ENCODE data around the gene CAMK2N1.
A peak's percentile ranks its signal among the peaks of the same experiment; 100 is the strongest.

The CAMK2N1 gene

DNA sequence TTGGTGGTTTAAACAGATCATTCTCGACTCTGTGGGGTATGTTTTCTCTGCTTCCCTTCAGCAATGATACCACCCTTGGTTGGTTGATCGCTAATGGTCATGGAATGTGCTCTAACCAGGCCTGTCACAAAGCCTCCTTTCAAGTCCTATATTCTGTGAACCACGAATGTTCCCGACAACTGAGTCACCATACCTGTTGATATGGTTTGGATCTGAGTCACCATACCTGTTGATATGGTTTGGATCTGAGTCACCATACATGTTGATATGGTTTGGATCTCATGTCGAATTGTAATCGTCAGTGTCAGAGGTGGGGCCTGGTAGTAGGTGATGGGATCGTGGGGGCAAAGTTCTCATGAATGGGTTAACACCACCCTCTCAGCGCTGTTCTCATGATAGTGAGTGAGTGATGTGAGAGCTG lies 10.2 kb upstream of the CAMK2N1 start:
- no peak for DNase-seq

GRCh38 chr1:20495661-20496060 lies 9.7 kb upstream of the CAMK2N1 start:
- DNase-seq: no peak

GRCh38 chr1:20494609-20495311 lies 8.8 kb upstream of the CAMK2N1 start:
- no peak for DNase-seq

- DNase-seq: peak; percentile 41
Measured at GRCh38 chr1:20493839-20494608, 8.0 kb upstream of the CAMK2N1 start.

DNA sequence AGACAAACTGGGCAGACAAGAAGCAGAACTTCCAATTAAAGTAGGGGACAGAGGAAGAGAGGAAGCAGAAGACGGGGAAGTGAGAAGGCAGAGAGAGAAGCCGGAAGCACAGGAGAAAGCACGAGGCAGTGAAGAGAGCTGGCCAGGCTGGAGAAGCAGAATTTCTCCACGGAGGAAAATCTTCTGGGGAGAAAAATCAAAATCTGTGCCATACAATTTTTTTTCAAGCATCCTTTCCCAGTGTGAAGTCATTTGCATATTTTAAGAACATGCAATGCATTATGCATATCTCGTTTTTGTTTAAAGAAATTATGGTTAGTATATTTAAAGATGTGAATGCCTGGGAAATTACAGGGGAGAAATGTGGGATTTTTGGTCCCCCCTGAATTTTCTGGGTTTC lies 7.3 kb upstream of the CAMK2N1 start:
- no peak for DNase-seq

DNA sequence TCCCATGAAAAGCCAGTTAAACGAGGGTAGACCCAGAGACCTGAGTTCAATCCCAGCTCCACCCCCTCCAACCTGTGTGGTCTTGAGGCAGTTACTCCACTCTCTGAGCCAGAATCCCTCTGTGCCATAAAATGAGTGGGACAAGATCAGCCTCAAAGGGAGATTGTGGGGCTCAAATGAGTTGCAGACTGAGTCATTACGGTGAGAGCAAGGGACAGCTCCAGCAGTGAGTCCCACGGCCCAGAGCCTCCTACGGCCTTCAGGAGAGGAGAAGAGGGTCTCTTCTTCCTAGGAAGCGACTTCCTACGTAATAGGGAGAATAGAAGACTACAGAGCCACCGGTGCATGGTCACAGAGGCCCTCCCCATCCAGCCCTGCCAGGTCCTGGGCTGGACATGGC lies 6.7 kb upstream of the CAMK2N1 start:
- no peak for DNase-seq

GRCh38 chr1:20491866-20492265 lies 5.9 kb upstream of the CAMK2N1 start:
- no peak for DNase-seq

DNA sequence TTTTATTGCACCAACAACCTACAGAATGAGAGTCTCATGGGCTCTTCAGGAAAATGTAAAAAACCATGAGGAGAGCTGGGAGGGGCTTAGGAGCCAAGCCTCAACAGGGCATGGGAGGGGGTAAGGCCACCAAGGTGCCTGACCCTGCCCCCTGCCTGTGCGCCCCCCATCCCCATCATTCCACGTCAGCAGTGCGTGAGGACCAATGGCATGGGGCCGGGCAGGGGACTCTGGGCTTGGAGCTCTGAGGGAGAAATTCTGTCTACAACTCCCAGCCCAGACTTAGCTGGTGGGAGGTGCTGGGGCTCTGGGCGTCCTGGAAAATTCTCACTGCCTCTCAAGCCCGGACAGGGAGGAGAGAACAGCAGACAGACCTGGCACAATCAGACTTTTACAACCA lies 5.2 kb upstream of the CAMK2N1 start:
- DNase-seq: no peak

- no peak for DNase-seq
Measured at GRCh38 chr1:20487236-20487590, 1.2 kb upstream of the CAMK2N1 start.

DNA sequence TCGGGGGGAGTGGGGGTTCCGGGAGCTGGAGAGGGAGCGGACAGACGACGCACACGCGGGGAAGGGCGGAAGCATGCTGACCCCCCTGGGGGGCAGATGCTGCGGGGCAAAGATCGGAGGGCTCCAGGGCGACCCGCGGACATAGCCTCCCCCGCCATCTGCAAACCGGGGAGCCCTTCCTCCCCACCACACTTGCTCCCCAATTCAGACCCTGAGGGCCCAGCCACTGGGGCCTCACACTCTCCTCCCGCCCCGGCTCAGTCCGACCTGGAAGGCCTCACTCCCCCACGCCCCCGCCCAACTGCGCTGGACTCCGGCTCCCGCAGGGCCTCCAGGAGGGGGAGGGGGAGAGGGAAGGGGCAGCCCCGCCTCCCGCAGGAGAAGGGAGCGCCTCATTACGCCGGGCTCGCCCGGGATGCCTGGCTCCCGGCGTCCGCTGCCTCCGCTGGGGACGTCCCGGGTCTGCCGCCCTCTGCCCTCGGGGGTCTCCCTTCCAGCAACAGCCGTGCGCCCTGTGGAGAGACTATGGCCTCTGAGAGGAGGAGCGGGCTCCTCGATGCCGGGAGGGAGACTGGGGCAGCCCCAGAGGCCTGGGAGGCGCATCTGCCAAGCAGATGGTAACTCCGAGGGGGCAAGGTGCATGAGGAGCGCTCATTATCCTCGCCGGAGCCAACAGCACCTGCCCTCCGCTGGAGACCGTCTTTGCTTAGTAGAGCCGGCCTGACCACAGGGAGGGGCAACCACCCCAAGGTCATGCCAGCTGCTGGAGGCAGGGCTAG lies 636 bp upstream of the CAMK2N1 start:
- no peak for DNase-seq

DNA sequence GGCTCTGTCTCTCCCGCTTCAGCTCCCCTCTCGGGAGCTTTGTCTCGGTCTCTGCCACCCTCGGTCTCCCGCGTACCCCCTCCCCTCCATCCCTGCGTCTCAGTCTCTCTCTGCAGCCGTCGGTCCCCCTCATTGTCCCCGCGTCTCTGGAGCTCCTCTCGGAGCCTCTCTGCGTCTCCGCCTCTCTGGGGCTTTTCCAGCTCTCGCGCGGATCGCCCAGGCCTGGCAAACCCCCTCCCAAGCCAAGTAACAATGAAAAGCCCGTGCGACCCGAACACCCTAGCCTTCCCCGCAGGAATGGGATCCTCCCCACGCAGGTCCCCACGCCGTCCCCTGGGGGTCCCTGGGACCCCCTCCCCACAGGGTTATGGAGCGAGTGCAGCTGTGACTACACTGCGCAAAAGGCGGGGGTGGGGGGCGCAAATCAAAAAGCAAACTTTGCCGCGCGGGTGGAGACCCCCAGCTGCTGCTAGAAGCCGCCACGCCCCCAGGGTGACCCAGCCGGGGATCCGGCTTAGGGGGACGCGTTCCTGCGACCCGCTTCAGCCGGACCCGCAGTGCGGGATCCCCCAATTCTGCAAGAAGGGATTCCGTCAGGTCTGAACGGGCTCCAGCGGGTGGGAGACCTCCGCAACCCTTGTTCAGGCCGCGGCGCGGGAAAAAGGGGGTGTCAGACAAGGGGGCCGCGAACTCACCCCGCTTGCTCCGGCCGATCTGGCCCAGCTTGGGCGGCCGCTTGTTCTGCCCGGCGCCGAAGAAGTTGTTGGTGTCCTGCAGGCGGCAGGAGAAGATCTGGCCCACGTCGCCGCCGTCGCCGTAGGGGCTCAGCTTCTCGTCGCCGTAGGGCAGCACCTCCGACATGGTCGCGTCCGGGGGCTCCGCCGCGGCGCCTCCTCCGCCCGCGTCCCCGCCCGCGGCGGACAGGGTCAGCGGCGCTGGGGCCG lies 1.2 kb downstream of the CAMK2N1 start:
- no peak for DNase-seq

- no peak for DNase-seq
Measured at GRCh38 chr1:20483833-20484518, 2.0 kb downstream of the CAMK2N1 start.

GRCh38 chr1:20483098-20483832 lies 2.7 kb downstream of the CAMK2N1 start:
- no peak for DNase-seq

- DNase-seq: no peak
Measured at GRCh38 chr1:20481643-20482498, 4.1 kb downstream of the CAMK2N1 start.

DNA sequence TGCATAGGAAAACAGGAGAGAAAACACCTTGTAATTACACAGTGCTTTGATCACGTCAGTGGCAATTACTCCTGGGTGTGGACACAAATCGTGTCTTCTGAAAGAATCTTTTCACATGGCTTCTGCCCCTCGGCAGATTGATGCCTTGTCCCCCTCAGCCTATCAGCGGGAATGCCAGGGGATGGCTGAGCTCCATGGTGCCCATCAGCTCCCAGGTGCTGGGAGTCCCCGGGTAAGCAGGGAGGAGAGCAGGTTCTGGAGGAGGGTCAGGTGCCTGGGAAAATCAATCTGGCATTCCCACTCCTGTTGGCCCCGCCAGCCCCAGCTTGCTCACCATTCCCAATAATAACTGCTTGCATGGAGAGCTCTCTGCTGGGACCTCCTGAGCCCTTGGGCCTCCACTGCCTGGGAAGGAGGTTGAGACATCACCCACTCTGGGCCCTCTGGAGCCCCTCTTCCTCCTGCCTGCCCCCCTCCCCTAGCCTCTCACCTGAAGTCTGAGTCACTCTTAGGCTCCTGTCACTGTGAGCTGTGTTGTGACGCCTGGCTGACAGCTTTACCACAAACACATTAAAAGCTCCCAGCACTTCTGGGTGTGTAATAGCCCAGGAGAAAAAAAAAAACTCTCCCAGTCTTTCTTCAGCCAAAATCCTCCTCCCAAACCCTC lies 4.9 kb downstream of the CAMK2N1 start:
- DNase-seq: no peak

- no peak for DNase-seq
Measured at GRCh38 chr1:20480243-20480944, 5.6 kb downstream of the CAMK2N1 start.

DNA sequence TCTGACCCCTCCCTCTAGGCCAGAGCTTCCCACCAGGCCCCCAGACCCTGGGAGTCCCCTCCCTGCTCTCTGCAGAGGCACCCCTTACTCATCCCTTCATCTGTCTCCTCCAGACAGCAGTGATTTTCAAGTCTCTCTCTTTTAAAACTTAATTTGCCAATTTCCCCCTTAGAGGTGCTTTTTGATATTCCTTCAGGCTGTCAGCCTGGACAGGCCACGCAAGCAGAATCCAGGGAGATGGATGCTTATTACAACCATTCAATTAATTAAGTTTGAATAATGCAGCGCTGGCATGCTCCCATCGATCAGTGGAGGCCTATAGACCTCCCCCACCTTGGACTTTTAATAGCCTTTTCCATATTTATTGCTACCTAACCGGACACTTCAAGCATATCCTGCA lies 6.2 kb downstream of the CAMK2N1 start:
- no peak for DNase-seq

DNA sequence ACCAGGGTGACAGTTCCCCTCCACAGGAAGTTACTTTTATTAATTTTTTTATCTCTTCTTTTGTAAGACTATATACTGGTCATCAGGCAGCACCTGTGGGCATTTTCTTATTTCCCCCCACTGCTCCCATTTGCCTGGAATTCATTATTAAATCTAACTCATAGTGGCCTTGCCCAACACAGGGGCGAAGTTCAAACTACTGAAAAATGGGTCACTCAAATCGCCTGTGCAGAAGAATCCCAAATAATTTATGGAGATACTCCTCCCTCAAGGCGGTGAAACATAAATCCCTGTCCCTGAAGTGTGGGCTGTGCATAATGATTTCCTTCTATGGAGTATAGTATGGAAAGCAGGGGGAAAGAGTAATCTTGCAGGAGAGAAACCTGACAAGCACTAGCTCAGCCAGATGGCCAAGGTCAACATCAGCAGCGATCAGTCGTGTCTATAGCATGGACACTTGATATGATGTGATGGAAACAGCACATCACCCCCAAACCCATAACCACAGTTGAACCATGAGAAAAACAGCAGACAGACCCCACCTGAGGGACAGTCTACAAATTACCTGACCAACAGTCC lies 7.9 kb downstream of the CAMK2N1 start:
- no peak for DNase-seq

All from NCI-H1436 treated with DMSO at 0.1 percent for 48 hours (cell line).